Upper lobe of right lung (tissue), 1 donor: ENCODE results near the gene FANCM. TPM values are rescaled to one million over a fixed set of nuclear protein-coding genes. Genes with fewer than 3 reads are reported as not detected.

ENCODE experiments used
- ATAC-seq: fragments of 200-7000 bp; cut with Tn5 transposase; one replicate; pipeline ENCODE4 v1.9.1; 2020; ENCODE audit warnings: mild to moderate bottlenecking, moderate library complexity
- DNase-seq: peaks from one replicate; pipeline ENCODE4 v3.0.0-alpha.2; 2020
- H3K27ac ChIP-seq: fragments of 200-600 bp; one replicate; pipeline ENCODE4 v1.8.0; 2022
- H3K27me3 ChIP-seq: fragments of 200-600 bp; one replicate; pipeline ENCODE4 v1.8.0; 2022; ENCODE audit warnings: mild to moderate bottlenecking
- H3K36me3 ChIP-seq: fragments of 200-600 bp; one replicate; pipeline ENCODE4 v1.8.0; 2022
- H3K4me1 ChIP-seq: fragments of 200-600 bp; one replicate; pipeline ENCODE4 v1.8.0; 2022
- H3K4me3 ChIP-seq: fragments of 200-600 bp; one replicate; pipeline ENCODE4 v1.8.0; 2022; ENCODE audit warnings: mild to moderate bottlenecking
- H3K9me3 ChIP-seq: fragments of 200-600 bp; one replicate; pipeline ENCODE4 v1.8.0; 2022
- CTCF ChIP-seq: fragments of 200-600 bp; IDR thresholded peaks from one replicate; pipeline ENCODE4 v1.8.0; 2022; ENCODE audit warnings: antibody characterized with exemption
- intact Hi-C: fragments of 100-400 bp; cut with DNase I; formaldehyde crosslinking; loops from one replicate; pipeline ENCODE4 v1.11.0; 2022
- total RNA-seq: library from RNA; stranded (reverse); fragmentation: NEBNext Ultra II Directional; extraction: Animal tissue kit (Norgen Biotek cat#: 25700); gene quantifications from one replicate; pipeline ENCODE4 v1.2.1, GENCODE V29; 2021
- donor health status: DM: no; HTN: yes; CAD: no; lungs with severe emphysema.

FANCM gene
- total RNA-seq, 1 donor from 2014 or later, result 3.1 TPM

- Histone ChIP-seq H3K27me3 (no peaks in the 10 kb centered on the region), H3K4me1 (no peaks in the 10 kb centered on the region), H3K4me3 (no peak overlapping the region), H3K36me3 (no peaks in the 10 kb centered on the region), H3K9me3 (no peaks in the 10 kb centered on the region), H3K27ac (no peak overlapping the region)
- DNase-seq (no peak), ATAC-seq (no peak)
- no peak for TF ChIP-seq CTCF
- intact Hi-C loops, result no loop called here
Measured at GRCh38 chr14:45145214-45145613, 9.5 kb downstream of the FANCM start.

- no peak for ATAC-seq
- no peaks in the 10 kb centered on the region for H3K36me3 ChIP-seq
Measured at GRCh38 chr14:45149602-45150001, 13.9 kb downstream of the FANCM start.

GRCh38 chr14:45150386-45150890 is 14.7 kb downstream of the FANCM start:
- intact Hi-C loops, result no loop called here
- TF ChIP-seq CTCF, result no peak
- no peak for ATAC-seq
- H3K27ac ChIP-seq, result no peak overlapping the region
- H3K36me3 ChIP-seq, result no peaks in the 10 kb centered on the region
- no peaks in the 10 kb centered on the region for H3K27me3 ChIP-seq
- H3K4me1 ChIP-seq, result no peaks in the 10 kb centered on the region
- no peak overlapping the region for H3K4me3 ChIP-seq
- DNase-seq, result no peak
- H3K9me3 ChIP-seq, result no peaks in the 10 kb centered on the region

More at GRCh38 chr14:45149602-45150001, 13.9 kb downstream of the FANCM start:
- no peaks in the 10 kb centered on the region for H3K27me3 ChIP-seq
- H3K4me1 ChIP-seq, result no peaks in the 10 kb centered on the region
- H3K27ac ChIP-seq, result no peak overlapping the region
- intact Hi-C loops, result no loop called here
- no peak for TF ChIP-seq CTCF
- H3K4me3 ChIP-seq, result no peak overlapping the region
- H3K9me3 ChIP-seq, result no peaks in the 10 kb centered on the region
- no peak for DNase-seq

GRCh38 chr14:45156067-45156466 is 20.3 kb downstream of the FANCM start:
- intact Hi-C loops, result no loop called here
- no peaks in the 10 kb centered on the region for H3K36me3 ChIP-seq
- no peaks in the 10 kb centered on the region for H3K4me1 ChIP-seq
- H3K4me3 ChIP-seq, result no peak overlapping the region
- no peaks in the 10 kb centered on the region for H3K9me3 ChIP-seq
- DNase-seq (no peak), ATAC-seq (no peak)
- no peaks in the 10 kb centered on the region for H3K27me3 ChIP-seq
- TF ChIP-seq CTCF, result no peak
- H3K27ac ChIP-seq, result no peak overlapping the region

- Histone ChIP-seq H3K4me1 (no peaks in the 10 kb centered on the region), H3K27ac (no peak overlapping the region), H3K27me3 (no peaks in the 10 kb centered on the region), H3K9me3 (no peaks in the 10 kb centered on the region), H3K36me3 (peaks cover 9% of the 10 kb centered on the region), H3K4me3 (no peak overlapping the region)
- no peak for TF ChIP-seq CTCF
- DNase-seq (no peak), ATAC-seq (no peak)
- intact Hi-C loops, result no loop called here
Measured at GRCh38 chr14:45169906-45170305, 34.2 kb downstream of the FANCM start.

GRCh38 chr14:45177076-45177475 is 41.3 kb downstream of the FANCM start:
- Histone ChIP-seq H3K9me3 (no peaks in the 10 kb centered on the region), H3K4me3 (no peak overlapping the region), H3K36me3 (no peaks in the 10 kb centered on the region), H3K27ac (no peak overlapping the region), H3K27me3 (no peaks in the 10 kb centered on the region), H3K4me1 (no peaks in the 10 kb centered on the region)
- TF ChIP-seq CTCF, result no peak
- intact Hi-C loops, result no loop called here
- ATAC-seq (no peak), DNase-seq (no peak)
